H1 (cell line): Measurements from ENCODE around the gene MRPS12. TPM values are rescaled to one million over a fixed set of nuclear protein-coding genes. Genes with fewer than 3 reads are reported as not detected.
A peak's percentile ranks its signal among the peaks of the same experiment; 100 is the strongest.

Source experiments
- CTCF ChIA-PET: fragments of 300-600 bp; sonication (Branson Sonifier 250); formaldehyde crosslinking; loops from one replicate; lab custom pipeline; 2021; ENCODE audit not compliant: partially characterized antibody; lab: Charles Lee
- POLR2A ChIA-PET: fragments of 300-600 bp; sonication (Branson Sonifier 250); formaldehyde crosslinking; loops from one replicate; lab custom pipeline; 2021; ENCODE audit warnings: inconsistent platforms; ENCODE audit not compliant: partially characterized antibody; lab: Charles Lee
- DNase-seq, 2 experiments: peaks; one replicate each; pipeline versions ENCODE4 v3.0.0 to v3.0.0-alpha.2; 2010 to 2022; ENCODE audit warnings: low spot score in 2 of 2, low read depth in 1 of 2, mixed read lengths in 1 of 2
- FAIRE-seq: peaks from 2 replicates; lab custom pipeline; 2011; peaks lifted over from hg19 to GRCh38; lab: Jason Lieb, UNC
- H2AFZ ChIP-seq: 2 replicates; pipeline ENCODE4 v1.8.1; 2012; ENCODE audit warnings: low read length, inconsistent platforms
- H2AK5ac ChIP-seq: 2 replicates; pipeline ENCODE4 v1.6.1; 2013; ENCODE audit warnings: low read depth, low read length
- H2BK120ac ChIP-seq: replicated peaks from 2 replicates; pipeline ENCODE3; 2013; ENCODE audit warnings: low read depth, low read length, inconsistent platforms
- H2BK12ac ChIP-seq: 2 replicates; pipeline ENCODE4 v1.6.1; 2013; ENCODE audit warnings: low read depth, low read length
- H2BK15ac ChIP-seq: 2 replicates; pipeline ENCODE4 v1.6.1; 2013; ENCODE audit warnings: low read length
- H2BK20ac ChIP-seq: 2 replicates; pipeline ENCODE4 v1.6.1; 2013; ENCODE audit warnings: low read length
- H2BK5ac ChIP-seq: 2 replicates; pipeline ENCODE4 v1.6.1; 2013; ENCODE audit warnings: low read depth, low read length
- H3K14ac ChIP-seq: 2 replicates; pipeline ENCODE4 v1.6.1; 2013; ENCODE audit warnings: inconsistent platforms; ENCODE audit not compliant: insufficient read length
- H3K18ac ChIP-seq: 2 replicates; pipeline ENCODE4 v1.6.1; 2013; ENCODE audit warnings: low read length; ENCODE audit errors: extremely low read depth
- H3K23ac ChIP-seq: 2 replicates; pipeline ENCODE4 v1.6.1; 2013; ENCODE audit warnings: inconsistent platforms; ENCODE audit not compliant: insufficient read length
- H3K23me2 ChIP-seq: 2 replicates; pipeline ENCODE4 v1.6.1; 2013; ENCODE audit warnings: low read depth, low read length
- H3K27ac ChIP-seq: 2 replicates; pipeline ENCODE4 v1.6.1; 2011; ENCODE audit warnings: low read depth, low read length, inconsistent platforms
- H3K27me3 ChIP-seq, 4 experiments: replicated peaks in 1 of 4; 1 replicate in 1 of 4; 2 replicates in 3 of 4; pipeline versions ENCODE4 v1.6.1 to v1.8.1; 2011 to 2013; ENCODE audit warnings: low read length in 3 of 4, mild to moderate bottlenecking in 3 of 4, inconsistent platforms in 2 of 4, mixed read lengths in 2 of 4, moderate library complexity in 1 of 4; ENCODE audit not compliant: control insufficient read depth in 3 of 4, insufficient read depth in 3 of 4; ENCODE audit errors: extremely low read depth in 1 of 4
- H3K36me3 ChIP-seq, 4 experiments: 2 replicates each; pipeline versions ENCODE4 v1.6.1 to v1.8.1; 2011 to 2013; ENCODE audit warnings: mild to moderate bottlenecking in 4 of 4, low read length in 3 of 4, moderate library complexity in 2 of 4, control low read depth in 1 of 4, inconsistent platforms in 1 of 4; ENCODE audit not compliant: insufficient read depth in 4 of 4, control insufficient read depth in 2 of 4
- H3K4ac ChIP-seq: replicated peaks from 2 replicates; pipeline ENCODE3; 2013; ENCODE audit warnings: low read length, low read depth, mixed read lengths, inconsistent platforms; ENCODE audit not compliant: insufficient read length
- H3K4me1 ChIP-seq, 4 experiments: replicated peaks in 1 of 4; 1 replicate in 1 of 4; 2 replicates in 3 of 4; pipeline versions ENCODE4 v1.6.1 to v1.8.1; 2011 to 2013; ENCODE audit warnings: low read length in 3 of 4, inconsistent platforms in 2 of 4, mixed read lengths in 1 of 4; ENCODE audit not compliant: insufficient read depth in 4 of 4, control insufficient read depth in 3 of 4
- H3K4me2 ChIP-seq, 2 experiments: 2 replicates each; pipeline versions ENCODE4 v1.6.1 to v1.8.1; 2011 to 2013; ENCODE audit warnings: low read depth in 2 of 2, low read length in 2 of 2, control low read depth in 1 of 2, inconsistent platforms in 1 of 2, mild to moderate bottlenecking in 1 of 2; ENCODE audit not compliant: insufficient read depth in 1 of 2
- H3K4me3 ChIP-seq, 4 experiments: fragments of 200-600, 300-600 bp in 1 of 4; sonication (generic), shearing (Covaris generic), sonication (Bioruptor Twin) in 1 of 4; 2 replicates each; pipeline versions ENCODE4 v1.5.1 to v1.8.1; 2011 to 2016; ENCODE audit warnings: low read length in 4 of 4, low read depth in 3 of 4, control low read depth in 2 of 4, inconsistent platforms in 2 of 4, mild to moderate bottlenecking in 2 of 4, mixed read lengths in 1 of 4, moderate library complexity in 1 of 4; ENCODE audit not compliant: insufficient read depth in 2 of 4; ENCODE audit errors: extremely low read depth in 1 of 4
- H3K56ac ChIP-seq: replicated peaks from 2 replicates; pipeline ENCODE3; 2013; ENCODE audit warnings: low read depth, mild to moderate bottlenecking, mixed read lengths, low read length, inconsistent platforms; ENCODE audit not compliant: insufficient read length
- H3K79me1 ChIP-seq: 2 replicates; pipeline ENCODE4 v1.6.1; 2013; ENCODE audit warnings: low read depth, low read length, control low read depth
- H3K79me2 ChIP-seq, 2 experiments: 2 replicates each; pipeline versions ENCODE4 v1.6.1 to v1.8.1; 2012 to 2013; ENCODE audit warnings: low read length in 2 of 2, mild to moderate bottlenecking in 2 of 2, inconsistent platforms in 1 of 2; ENCODE audit not compliant: insufficient read depth in 2 of 2, control insufficient read depth in 1 of 2
- H3K9ac ChIP-seq, 4 experiments: replicated peaks in 1 of 4; 1 replicate in 1 of 4; 2 replicates in 3 of 4; pipeline versions ENCODE4 v1.6.1 to v1.8.1; 2011 to 2013; ENCODE audit warnings: low read depth in 3 of 4, low read length in 3 of 4, control low read depth in 2 of 4, mild to moderate bottlenecking in 2 of 4, moderate library complexity in 2 of 4, inconsistent platforms in 1 of 4; ENCODE audit errors: extremely low read depth in 1 of 4
- H3K9me3 ChIP-seq, 2 experiments: 2 replicates each; pipeline versions ENCODE4 v1.6.1 to v1.8.1; 2012 to 2013; ENCODE audit warnings: mild to moderate bottlenecking in 2 of 2, moderate library complexity in 2 of 2, control low read depth in 1 of 2, inconsistent platforms in 1 of 2, low read depth in 1 of 2, low read length in 1 of 2, mixed read lengths in 1 of 2; ENCODE audit not compliant: insufficient read depth in 2 of 2
- H4K20me1 ChIP-seq, 2 experiments: replicated peaks in 1 of 2; 2 replicates each; pipeline versions ENCODE3 to v1.8.1; 2011 to 2013; ENCODE audit warnings: inconsistent platforms in 2 of 2, low read length in 2 of 2, mild to moderate bottlenecking in 1 of 2; ENCODE audit not compliant: insufficient read depth in 2 of 2, control insufficient read depth in 1 of 2
- H4K5ac ChIP-seq: 2 replicates; pipeline ENCODE4 v1.6.1; 2013; ENCODE audit warnings: low read length, low read depth, mixed read lengths, inconsistent platforms; ENCODE audit not compliant: insufficient read length
- H4K8ac ChIP-seq: 2 replicates; pipeline ENCODE4 v1.8.0; 2013; ENCODE audit warnings: mild to moderate bottlenecking, moderate library complexity, low read length, inconsistent platforms; ENCODE audit not compliant: insufficient read depth; ENCODE audit errors: extremely low read depth
- H4K91ac ChIP-seq: replicated peaks from 2 replicates; pipeline ENCODE3; 2013; ENCODE audit warnings: low read length, mixed read lengths, inconsistent platforms; ENCODE audit not compliant: insufficient read length
- GTF2F1 ChIP-seq: IDR thresholded peaks from 2 replicates; pipeline ENCODE4 v1.6.1; 2012; ENCODE audit warnings: low read depth, low read length, improper control_type of control experiment, borderline replicate concordance
- SIN3A ChIP-seq, 2 experiments: IDR thresholded peaks in 1 of 2; conservative IDR thresholded peaks in 1 of 2; 2 replicates each; pipeline ENCODE4 v1.6.1; 2011 to 2012; ENCODE audit warnings: low read length in 2 of 2, improper control_type of control experiment in 1 of 2, low read depth in 1 of 2, mild to moderate bottlenecking in 1 of 2
- TCF12 ChIP-seq: IDR thresholded peaks from 2 replicates; pipeline ENCODE4 v1.6.1; 2011; ENCODE audit warnings: low read depth, mild to moderate bottlenecking, low read length
- WGBS, 2 experiments: shearing (Covaris generic) in 1 of 2; methylation state at CpG; one replicate each; pipeline versions ENCODE4 v1.1.6 to v1.1.7; 2013 to 2015; ENCODE audit warnings: low lambda C conversion rate in 2 of 2, mixed read lengths in 2 of 2, inconsistent platforms in 1 of 2, low coverage in 1 of 2, missing lambda C conversion rate in 1 of 2; ENCODE audit not compliant: insufficient replicate concordance in 2 of 2, insufficient coverage in 1 of 2, insufficient read length in 1 of 2; ENCODE audit errors: extremely low coverage in 1 of 2, missing lambda C conversion rate in 1 of 2; 5-methylcytosine and 5-hydroxymethylcytosine counted together
- polyA plus RNA-seq, 7 experiments: library from polyadenylated mRNA; depleted of rRNA in 3 of 7; stranded (reverse) in 5 of 7; unstranded in 2 of 7; fragments of >200 nt in 5 of 7; fragments of 200-250 nt in 2 of 7; gene quantifications; 1 replicate in 5 of 7; 2 replicates in 1 of 7; 4 replicates in 1 of 7; pipeline versions ENCODE4 v1.2.1 to v1.2.3, GENCODE V29; 2011 to 2013; ENCODE audit warnings: missing spikeins in 2 of 7, mixed read lengths in 2 of 7
- total RNA-seq: library from RNA; stranded (reverse); fragmentation: NEBNext Ultra II Directional; extraction: Animal tissue kit (Norgen Biotek cat#: 25700); gene quantifications from 2 replicates; pipeline ENCODE4 v1.2.1, GENCODE V29; 2021

Gene MRPS12
- total and polyA plus RNA-seq, 2 of the 8 experiments (the other 6 are each of a cell fraction or from before 2014, with no cell fraction given), result 79.0 to 175 TPM

DNA sequence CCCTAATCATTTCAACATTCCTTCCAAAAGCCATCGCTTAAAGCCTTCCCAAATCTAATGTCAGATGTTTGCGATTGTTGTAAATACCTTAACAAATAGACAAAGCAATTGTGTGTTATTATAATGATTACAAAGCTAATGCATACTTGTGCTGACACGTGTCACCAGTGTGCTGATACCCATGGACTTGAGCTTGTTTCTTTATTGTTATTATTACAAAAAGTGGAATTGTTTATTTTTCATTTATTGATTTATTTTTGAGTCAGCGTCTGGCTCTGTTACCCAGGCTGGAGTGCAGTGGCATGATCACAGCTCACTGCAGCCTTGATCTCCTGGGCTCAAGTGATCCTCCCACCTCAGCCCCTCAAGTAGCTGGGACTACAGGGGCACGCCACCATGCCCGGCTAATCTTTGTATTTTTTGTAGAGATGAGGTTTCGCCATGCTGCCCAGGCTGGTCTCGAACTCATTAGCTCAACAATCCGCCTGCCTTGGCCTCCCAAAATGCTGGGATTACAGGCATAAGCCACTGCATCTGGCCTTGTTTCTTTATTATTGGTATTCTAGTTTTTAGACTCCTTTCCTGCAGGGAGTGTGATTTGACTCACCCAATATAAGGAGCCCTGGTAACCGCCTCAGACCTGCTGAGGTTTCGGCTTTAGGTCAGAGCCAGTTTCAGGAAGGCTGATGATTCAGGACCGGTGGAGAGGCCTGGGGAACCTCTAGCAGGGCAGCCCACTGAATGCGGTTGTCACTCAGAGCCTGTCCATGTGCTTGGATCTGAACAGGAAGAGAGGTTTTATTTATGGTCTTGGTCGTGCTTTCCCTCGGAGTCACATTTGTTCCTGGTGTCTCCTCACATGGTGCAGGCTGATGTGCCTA, 46.9 kb downstream of the MRPS12 start:
- POLR2A ChIA-PET, result interaction anchor here (1.0 to 1.3 kb wide), 2 partner anchors 11 to 16 kb away, joined by 4 to 5 read pairs; no protein-coding TSS in a partner anchor

More for the DNA sequence above, 46.9 kb downstream of the MRPS12 start:
- no peak for FAIRE-seq
- no peak overlapping the region for H3K4ac ChIP-seq
- no peak overlapping the region for H3K27ac ChIP-seq
- H3K79me1 ChIP-seq, result no peaks in the 10 kb centered on the region
- H4K8ac ChIP-seq, result no peak overlapping the region
- H3K14ac ChIP-seq, result no peak overlapping the region
- H3K23me2 ChIP-seq, result peaks cover 6% of the 10 kb centered on the region; the same call in 1 of the 2 replicates
- H2BK15ac ChIP-seq, result no peak overlapping the region
- H3K4me2 ChIP-seq, result no peak overlapping the region
- no peak overlapping the region for H2BK120ac ChIP-seq
- peaks cover 0 to 9% (median 3%) of the 10 kb centered on the region in 4 experiments; a peak in 3 of 7 replicates for H3K4me1 ChIP-seq
- no peak for DNase-seq
- no peak overlapping the region for H2BK12ac ChIP-seq
- H3K79me2 ChIP-seq, result peaks cover 0 to 2% of the 10 kb centered on the region in 2 experiments; a peak in 1 of 4 replicates
- no peaks in the 10 kb centered on the region for H4K20me1 ChIP-seq
- no peak overlapping the region for H2AK5ac ChIP-seq
- H3K56ac ChIP-seq, result no peak overlapping the region
- H3K9ac ChIP-seq, result no peak overlapping the region; a peak in 1 of 7 replicates
- no peak overlapping the region for H3K4me3 ChIP-seq
- H4K91ac ChIP-seq, result no peak overlapping the region
- H2BK20ac ChIP-seq, result no peak overlapping the region
- peak overlapping the region; percentile 48 for H3K18ac ChIP-seq
- H3K9me3 ChIP-seq, result no peaks in the 10 kb centered on the region
- H2AFZ ChIP-seq, result no peak overlapping the region
- 91 to 100% methylated on average over 1 to 15 of the region's 15 CpGs for WGBS, 2 experiments
- no peak for TF ChIP-seq SIN3A (conservative IDR thresholded peaks at IDR 0.05 in 1 of 2, IDR thresholded peaks at IDR 0.05 in 1 of 2; ENCODE audit: low read depth in 1 of 2, low read length in 2 of 2)
- TF ChIP-seq TCF12, result no peak
- no peak for TF ChIP-seq GTF2F1
- H4K5ac ChIP-seq, result no peak overlapping the region
- H3K36me3 ChIP-seq, result no peaks in the 10 kb centered on the region
- CTCF ChIA-PET, result interaction anchor here (0.5 to 4.1 kb wide), 24 partner anchors 10 to 575 kb away, joined by 3 to 32 read pairs (median 5); partner anchors contain the start of gene FBXO27
- 0 out of 7 replicates have a peak, but pooled peaks cover 0 to 3% (median 0%) of the 10 kb centered on the region in 4 experiments for H3K27me3 ChIP-seq
- H2BK5ac ChIP-seq, result no peak overlapping the region
- H3K23ac ChIP-seq, result no peak overlapping the region
